WTC11 (cell line): Measurements from ENCODE around the gene SHROOM3. TPM values are rescaled to one million over a fixed set of nuclear protein-coding genes. Genes with fewer than 3 reads are reported as not detected.

Source experiments
- ATAC-seq: fragments of 200-7000 bp; cut with Tn5 transposase; 2 replicates; pipeline ENCODE4 v1.10.0; 2021; ENCODE audit warnings: mild to moderate bottlenecking, moderate library complexity
- CTCF ChIA-PET: fragments of 300-600 bp; sonication (Branson Sonifier 250); formaldehyde crosslinking; loops from one replicate; lab custom pipeline; 2021; ENCODE audit warnings: antibody characterized with exemption; lab: Charles Lee
- POLR2A ChIA-PET: fragments of 350-600 bp; sonication (Branson Sonifier 250); formaldehyde crosslinking; loops from one replicate; lab custom pipeline; 2021; ENCODE audit warnings: antibody characterized with exemption; lab: Charles Lee
- DNase-seq: peaks from one replicate; pipeline ENCODE4 v3.0.0; 2021; ENCODE audit warnings: low spot score
- H3K27ac Mint-ChIP-seq: 2 replicates; pipeline ENCODE4 v1.8.0; 2021; ENCODE audit warnings: mixed read lengths
- H3K27me3 Mint-ChIP-seq: 2 replicates; pipeline ENCODE4 v1.8.0; 2021; ENCODE audit warnings: low read depth, mild to moderate bottlenecking, moderate library complexity, mixed read lengths
- H3K36me3 Mint-ChIP-seq: 2 replicates; pipeline ENCODE4 v1.8.0; 2021; ENCODE audit warnings: mixed read lengths
- H3K4me1 Mint-ChIP-seq: 2 replicates; pipeline ENCODE4 v1.8.0; 2022; ENCODE audit warnings: mixed read lengths
- H3K4me3 Mint-ChIP-seq: 2 replicates; pipeline ENCODE4 v1.8.0; 2021; ENCODE audit warnings: mild to moderate bottlenecking, moderate library complexity, mixed read lengths
- H3K9me3 Mint-ChIP-seq: 2 replicates; pipeline ENCODE4 v1.8.0; 2021; ENCODE audit warnings: mixed read lengths
- ARID4B ChIP-seq: sonication (generic); formaldehyde crosslinking; IDR thresholded peaks from 2 replicates; pipeline ENCODE4 v1.8.0; 2023; ENCODE audit warnings: missing genetic modification reagents, mild to moderate bottlenecking, borderline replicate concordance
- ATF2 ChIP-seq: sonication (generic); formaldehyde crosslinking; IDR thresholded peaks from 2 replicates; pipeline ENCODE4 v1.8.1; 2022; ENCODE audit warnings: low read depth, missing genetic modification reagents, borderline replicate concordance
- ATF6 ChIP-seq: sonication (generic); formaldehyde crosslinking; IDR thresholded peaks from 2 replicates; pipeline ENCODE4 v1.8.1; 2023; ENCODE audit warnings: mild to moderate bottlenecking, missing genetic modification reagents
- CBFB ChIP-seq: sonication (generic); formaldehyde crosslinking; IDR thresholded peaks from 2 replicates; pipeline ENCODE4 v1.8.1; 2022; ENCODE audit warnings: mild to moderate bottlenecking, low read depth, missing genetic modification reagents
- FOXK1 ChIP-seq: sonication (generic); formaldehyde crosslinking; IDR thresholded peaks from 2 replicates; pipeline ENCODE4 v1.8.0; 2022; ENCODE audit warnings: mild to moderate bottlenecking, moderate library complexity, missing genetic modification reagents
- FOXP4 ChIP-seq: sonication (generic); formaldehyde crosslinking; IDR thresholded peaks from 2 replicates; pipeline ENCODE4 v1.8.0; 2022; ENCODE audit warnings: mild to moderate bottlenecking, missing genetic modification reagents
- GRHL2 ChIP-seq: fragments of 250-450 bp; sonication (Bioruptor Pico); IDR thresholded peaks from 2 replicates; pipeline ENCODE4 v1.8.0; 2022; ENCODE audit warnings: mild to moderate bottlenecking, moderate library complexity; ENCODE audit not compliant: insufficient replicate concordance, severe bottlenecking
- HMGA2 ChIP-seq: fragments of 250-450 bp; sonication (Bioruptor Pico); IDR thresholded peaks from 2 replicates; pipeline ENCODE4 v1.4.0; 2021; ENCODE audit warnings: mild to moderate bottlenecking, moderate library complexity
- KAT7 ChIP-seq: sonication (generic); formaldehyde crosslinking; IDR thresholded peaks from 2 replicates; pipeline ENCODE4 v1.8.1; 2023; ENCODE audit warnings: missing genetic modification reagents, mild to moderate bottlenecking, borderline replicate concordance
- MLX ChIP-seq: sonication (generic); formaldehyde crosslinking; IDR thresholded peaks from 2 replicates; pipeline ENCODE4 v1.8.1; 2023; ENCODE audit warnings: mild to moderate bottlenecking, missing genetic modification reagents, moderate library complexity
- MXD4 ChIP-seq: fragments of 250-450 bp; sonication (Bioruptor Pico); IDR thresholded peaks from 2 replicates; pipeline ENCODE4 v1.8.0; 2021; ENCODE audit warnings: mild to moderate bottlenecking, moderate library complexity, borderline replicate concordance
- SP1 ChIP-seq: sonication (generic); formaldehyde crosslinking; conservative IDR thresholded peaks from 2 replicates; pipeline ENCODE4 v1.8.1; 2022; ENCODE audit warnings: missing genetic modification reagents
- ZBTB21 ChIP-seq: sonication (generic); formaldehyde crosslinking; IDR thresholded peaks from 2 replicates; pipeline ENCODE4 v1.8.1; 2023; ENCODE audit warnings: mild to moderate bottlenecking, missing genetic modification reagents, borderline replicate concordance
- ZBTB43 ChIP-seq: sonication (generic); formaldehyde crosslinking; IDR thresholded peaks from 2 replicates; pipeline ENCODE4 v1.8.1; 2023; ENCODE audit warnings: mild to moderate bottlenecking, missing genetic modification reagents
- ZNF281 ChIP-seq: sonication (generic); formaldehyde crosslinking; IDR thresholded peaks from 2 replicates; pipeline ENCODE4 v1.8.0; 2023; ENCODE audit warnings: mild to moderate bottlenecking, missing genetic modification reagents
- ZNF423 ChIP-seq: fragments of 250-450 bp; sonication (Bioruptor Pico); IDR thresholded peaks from 2 replicates; pipeline ENCODE4 v2.1.2; 2022; ENCODE audit warnings: mild to moderate bottlenecking, moderate library complexity
- ZNF425 ChIP-seq: fragments of 250-450 bp; sonication (Bioruptor Pico); conservative IDR thresholded peaks from 2 replicates; pipeline ENCODE4 v1.9.0; 2021; ENCODE audit warnings: mild to moderate bottlenecking
- total RNA-seq: library from RNA; stranded (reverse); gene quantifications from 3 replicates; pipeline ENCODE4 v1.2.3, GENCODE V29; 2021

The SHROOM3 gene
- total RNA-seq, 1 experiment from 2014 or later = 71.9 TPM

- TF ChIP-seq ATF6 (no peak), ZNF425 (CRISPR knock-in tag) (no peak), MXD4 (no peak), FOXP4 (CRISPR knock-in tag) (no peak)
These were observed 219.1 kb downstream of the SHROOM3 start (continued) for GRCh38 chr4:76654084-76654483.

- H3K36me3 Mint-ChIP-seq = 0 out of 2 replicates have a peak, but pooled peaks cover 3% of the 10 kb centered on the region
- TF ChIP-seq ARID4B (CRISPR knock-in tag) (no peak), ATF2 (CRISPR knock-in tag) (no peak), MLX (CRISPR knock-in tag) (no peak), CBFB (CRISPR knock-in tag) (no peak), HMGA2 (CRISPR knock-in tag) (no peak), ZBTB43 (no peak), ZNF423 (CRISPR knock-in tag) (no peak), ZBTB21 (CRISPR knock-in tag) (no peak), FOXK1 (CRISPR knock-in tag) (no peak), KAT7 (no peak), GRHL2 (CRISPR knock-in tag) (no peak), SP1 (no peak), ZNF281 (CRISPR knock-in tag) (no peak)
- H3K9me3 Mint-ChIP-seq = peaks cover 10% of the 10 kb centered on the region
- DNase-seq (no peak), ATAC-seq (no peak)
- ChIA-PET CTCF (interaction anchor here (0.8 kb wide), 1 partner anchor 103 kb away, joined by 3 read pairs; no protein-coding TSS in a partner anchor), POLR2A (interaction anchor here (0.6 kb wide), 1 partner anchor 300 kb away, joined by 3 read pairs; no protein-coding TSS in a partner anchor)
- no peak overlapping the region for H3K27ac Mint-ChIP-seq
- H3K27me3 Mint-ChIP-seq = peaks cover 3% of the 10 kb centered on the region; the same call in 1 of the 2 replicates
- no peak overlapping the region for H3K4me3 Mint-ChIP-seq
- no peaks in the 10 kb centered on the region for H3K4me1 Mint-ChIP-seq
These were observed 219.8 kb downstream of the SHROOM3 start for GRCh38 chr4:76654791-76655190.
